GM19372 (cell line): ENCODE measurements around the gene AQP2.

Experiments used
- ATAC-seq: cut with Tn5 transposase; IDR thresholded peaks from one replicate; pipeline ENCODE4 v1.9.1; 2021; ENCODE audit warnings: mild to moderate bottlenecking, low read depth, moderate library complexity; ENCODE audit not compliant: unreplicated experiment

AQP2 gene

DNA sequence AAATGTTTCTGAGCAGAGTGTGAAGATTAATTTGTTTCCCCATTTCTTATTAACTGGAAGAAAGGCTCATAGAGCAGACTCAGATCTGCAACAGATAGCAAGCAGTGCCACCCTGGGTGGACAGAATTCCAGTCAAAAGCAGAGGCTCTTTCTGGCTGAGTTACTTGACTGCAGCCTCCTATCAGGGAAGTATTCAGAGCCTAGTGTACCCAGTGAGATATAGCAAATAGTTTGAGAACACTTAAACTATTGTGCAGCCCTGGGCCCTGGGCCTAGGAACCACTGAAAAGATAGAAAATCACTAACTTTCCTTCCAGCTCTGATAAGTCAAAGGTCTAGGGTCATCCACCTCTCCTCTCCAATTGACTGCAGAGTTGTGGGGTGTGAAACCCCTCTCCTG lies 11.2 kb upstream of the AQP2 start:
- ATAC-seq: no peak

DNA sequence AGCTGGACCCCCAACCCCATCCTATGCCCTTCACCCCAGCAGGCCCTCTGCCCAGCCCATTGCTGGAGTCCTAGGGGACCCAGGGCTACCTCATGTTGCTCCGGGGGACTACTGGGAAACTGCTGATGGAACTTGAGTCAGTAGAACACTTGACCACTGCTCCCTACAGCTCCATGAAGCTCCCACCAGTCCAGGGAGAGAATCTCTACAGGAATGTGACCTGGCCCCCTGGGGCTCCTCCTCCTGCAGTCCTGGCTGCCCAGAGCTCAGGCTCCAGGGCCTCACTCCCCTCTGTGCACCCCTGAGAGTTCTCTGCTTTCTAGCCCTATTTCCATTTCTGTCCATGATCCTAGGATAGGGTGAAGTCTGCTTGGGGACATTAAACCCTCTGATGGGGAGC lies 10.8 kb upstream of the AQP2 start:
- no peak for ATAC-seq

GRCh38 chr12:49941556-49942511 lies 8.7 kb upstream of the AQP2 start:
- ATAC-seq: no peak

DNA sequence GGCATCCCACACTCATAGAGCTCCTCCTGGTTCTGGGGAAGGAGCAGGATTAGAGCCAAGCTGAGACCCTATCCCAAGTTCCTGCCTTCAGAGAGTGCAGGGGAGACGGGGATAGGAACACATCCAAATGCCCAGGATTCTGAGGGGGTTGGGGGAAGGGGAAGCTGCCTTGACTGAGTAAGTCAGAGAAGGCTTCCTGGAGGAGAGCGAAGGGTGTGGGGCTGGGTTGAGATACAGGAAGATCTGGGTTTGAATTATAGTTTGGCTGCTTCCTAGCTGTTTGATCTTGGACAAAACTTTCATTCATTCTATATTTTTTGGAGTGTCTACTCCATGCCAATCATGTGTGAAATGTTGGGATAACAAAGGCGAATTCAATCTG lies 8.0 kb upstream of the AQP2 start:
- ATAC-seq: no peak

- ATAC-seq: no peak
These were observed 7.5 kb upstream of the AQP2 start for GRCh38 chr12:49942921-49943624.

- no peak for ATAC-seq
These were observed 6.9 kb upstream of the AQP2 start for GRCh38 chr12:49943625-49943960.

DNA sequence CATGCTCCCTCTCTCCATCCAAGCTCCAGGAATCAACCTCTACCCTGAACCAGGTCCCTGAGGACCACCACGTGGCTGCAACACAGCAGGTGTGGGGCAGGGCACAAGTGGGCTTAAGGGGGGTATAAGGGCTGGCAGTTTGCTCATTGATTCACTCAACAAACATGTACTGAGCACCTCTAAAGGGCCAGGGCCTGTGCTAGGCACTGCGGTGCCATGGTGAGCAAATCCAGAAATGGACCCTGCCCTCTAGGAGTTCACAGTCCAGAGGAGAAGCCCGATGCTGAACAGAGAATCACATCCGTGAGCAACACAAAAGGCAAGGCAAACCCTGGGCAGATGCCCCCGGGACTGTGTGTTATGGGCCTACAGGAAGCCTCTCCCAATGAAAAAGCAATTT lies 6.5 kb upstream of the AQP2 start:
- ATAC-seq: no peak

GRCh38 chr12:49944718-49945117 lies 5.8 kb upstream of the AQP2 start:
- ATAC-seq: no peak

DNA sequence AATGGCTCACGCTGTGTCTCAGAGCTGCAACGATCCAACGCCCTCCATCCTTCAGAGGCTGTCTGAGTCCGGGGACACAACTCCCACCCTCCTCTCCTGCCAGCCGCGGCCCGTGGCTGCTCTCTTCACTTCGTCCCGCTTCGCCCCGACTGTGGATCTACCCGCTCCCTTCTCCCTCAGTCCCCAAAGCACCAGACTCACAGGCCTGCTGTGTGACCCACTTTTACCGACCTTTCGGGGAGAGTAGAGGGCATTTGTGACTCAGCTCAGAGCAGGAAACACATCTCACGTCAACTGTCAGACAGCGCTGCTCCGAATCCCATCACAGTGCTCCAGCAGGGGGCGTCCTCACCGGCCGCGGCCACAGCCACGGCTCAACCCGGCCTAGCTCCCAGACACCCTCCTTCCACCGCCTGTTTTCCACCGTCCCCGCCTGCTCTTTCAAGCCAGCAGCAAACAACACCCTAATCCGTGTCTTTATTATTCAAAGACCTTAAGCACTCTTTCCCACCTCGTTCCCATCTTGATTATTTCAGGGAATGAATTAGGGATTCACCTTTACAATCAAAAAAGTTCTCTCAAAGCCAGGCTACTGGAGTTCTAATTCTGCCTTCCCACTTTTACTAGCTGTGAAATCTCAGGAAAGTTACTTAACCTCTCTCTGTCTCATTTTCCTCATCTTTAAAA lies 5.0 kb upstream of the AQP2 start:
- ATAC-seq: peak; percentile 91

GRCh38 chr12:49946086-49946485 lies 4.5 kb upstream of the AQP2 start:
- no peak for ATAC-seq

DNA sequence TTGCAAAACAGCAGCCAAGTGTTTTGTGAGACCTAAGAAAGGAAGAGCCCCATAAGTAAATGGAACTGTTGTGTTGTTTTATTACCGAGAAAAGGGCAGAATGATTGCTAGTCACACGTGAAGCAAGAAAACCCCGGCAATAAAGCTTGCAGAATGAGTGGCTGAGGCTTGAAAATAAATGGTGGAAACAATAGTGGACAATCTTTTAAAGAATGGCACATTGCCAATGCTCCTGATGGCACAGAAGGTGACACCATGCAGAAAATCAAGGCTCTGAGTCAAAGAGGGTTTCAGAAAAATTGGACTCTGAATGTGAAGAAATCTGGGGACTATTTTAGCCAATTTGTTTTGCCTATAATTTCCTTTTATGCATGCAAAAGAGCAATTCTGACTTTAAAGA lies 4.0 kb upstream of the AQP2 start:
- no peak for ATAC-seq

GRCh38 chr12:49947593-49948226 lies 2.8 kb upstream of the AQP2 start:
- ATAC-seq: no peak

DNA sequence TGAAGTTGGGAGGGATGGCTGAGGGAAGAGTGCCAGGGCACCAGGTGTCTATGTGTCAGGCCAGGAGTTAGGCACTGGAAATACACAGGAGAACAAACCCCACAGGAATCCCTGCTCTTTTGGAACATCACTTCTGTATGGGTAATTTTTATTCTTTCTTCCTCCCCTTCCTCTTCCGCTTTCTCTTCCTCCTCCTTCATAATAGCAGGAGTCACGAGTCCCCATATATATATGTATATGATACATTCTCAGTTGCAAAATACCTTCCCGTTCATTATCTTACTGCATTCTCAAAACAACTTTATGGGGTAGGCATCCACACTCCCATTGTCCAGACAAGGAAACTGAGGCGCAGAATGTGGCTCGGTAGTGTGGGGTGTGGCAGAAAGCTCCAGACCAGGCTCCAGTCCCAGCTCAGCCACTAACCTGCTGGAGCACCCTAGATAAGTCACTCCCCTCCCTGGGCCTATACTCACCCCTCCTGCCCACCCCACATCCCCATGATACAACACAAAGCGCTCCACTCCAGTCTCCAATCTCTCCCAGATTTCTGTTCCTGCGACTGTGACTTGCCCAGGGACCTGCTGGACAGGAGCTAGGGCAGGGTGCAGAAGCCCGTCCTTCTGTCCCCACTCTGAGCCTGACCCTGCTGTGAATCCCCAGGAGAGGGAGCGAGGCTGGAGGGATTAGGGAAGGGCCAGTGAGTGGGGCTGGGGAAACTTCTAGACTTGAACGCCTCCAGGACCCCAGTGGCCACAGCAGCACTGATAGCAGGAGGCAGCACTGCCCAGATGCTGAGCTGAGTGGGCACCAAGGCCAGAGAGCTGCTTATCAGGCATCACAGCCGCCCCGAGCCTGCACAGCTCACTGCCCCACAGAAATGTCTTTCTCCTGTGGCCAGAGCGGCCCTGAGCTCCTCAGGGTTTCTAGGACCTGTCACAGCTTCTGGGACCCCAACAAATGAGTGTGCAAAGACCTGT lies 1.4 kb upstream of the AQP2 start:
- ATAC-seq: no peak

GRCh38 chr12:49949866-49950265 lies 671 bp upstream of the AQP2 start:
- ATAC-seq: no peak

DNA sequence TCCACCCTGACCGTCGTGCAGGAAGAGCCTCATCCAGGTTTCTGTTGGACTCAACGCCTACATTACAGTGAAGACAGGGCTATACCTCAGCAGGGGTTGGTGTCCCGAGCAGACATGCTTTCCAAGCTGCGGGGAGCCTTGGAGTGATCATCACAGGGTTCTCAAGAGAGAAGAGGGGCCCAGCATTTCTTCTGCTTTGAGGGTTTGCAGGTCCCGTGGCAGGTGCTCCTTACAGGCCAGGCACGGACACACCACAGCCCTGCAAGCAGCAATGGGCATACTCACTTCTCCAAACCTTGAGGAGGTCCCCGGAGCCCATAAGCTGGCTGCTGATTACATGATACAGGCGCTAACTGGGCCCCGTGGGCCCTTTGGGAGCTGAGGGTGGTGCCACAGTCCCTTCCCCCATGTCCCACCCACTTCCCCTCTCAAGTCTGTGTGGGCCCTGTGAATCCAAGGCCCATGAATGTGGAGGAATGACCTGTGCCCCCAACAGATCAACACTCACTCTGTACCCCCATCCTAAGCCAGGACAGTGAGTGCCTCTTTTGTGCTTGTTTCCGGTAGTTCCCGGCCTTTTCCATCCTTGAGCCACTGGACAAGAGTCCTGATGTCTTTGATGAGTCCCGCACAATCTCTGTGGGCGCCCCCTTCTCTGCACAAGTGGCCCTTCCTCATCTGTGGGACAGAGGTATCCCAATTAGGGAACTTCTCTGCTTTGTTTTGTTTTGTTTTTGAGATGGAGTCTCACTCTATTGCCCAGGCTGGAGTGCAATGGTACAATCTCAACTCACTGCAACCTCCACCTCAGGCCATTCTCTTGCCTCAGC lies 1.1 kb downstream of the AQP2 start:
- no peak for ATAC-seq

GRCh38 chr12:49952391-49953055 lies 2.0 kb downstream of the AQP2 start:
- ATAC-seq: no peak

- ATAC-seq: no peak
These were observed 2.6 kb downstream of the AQP2 start for GRCh38 chr12:49953151-49953550.
